Stimulated activated CD4-positive, alpha-beta T cell treated with anti-CD3 and anti-CD28 coated beads, Interleukin-12 subunit alpha, Interleukin-12 subunit beta, amount 100 ng/mL, for 4 hours (primary cell): ENCODE results near the gene TBX4.
"Not testable (repeated sequence)": the region's sequence is repeated elsewhere in the genome, so short reads cannot be mapped to it uniquely, and the experiment has no call there.

Experiments used
- DNase-seq: peaks from one replicate; pipeline ENCODE4 v3.0.0-alpha.2; 2020

The TBX4 gene

DNA sequence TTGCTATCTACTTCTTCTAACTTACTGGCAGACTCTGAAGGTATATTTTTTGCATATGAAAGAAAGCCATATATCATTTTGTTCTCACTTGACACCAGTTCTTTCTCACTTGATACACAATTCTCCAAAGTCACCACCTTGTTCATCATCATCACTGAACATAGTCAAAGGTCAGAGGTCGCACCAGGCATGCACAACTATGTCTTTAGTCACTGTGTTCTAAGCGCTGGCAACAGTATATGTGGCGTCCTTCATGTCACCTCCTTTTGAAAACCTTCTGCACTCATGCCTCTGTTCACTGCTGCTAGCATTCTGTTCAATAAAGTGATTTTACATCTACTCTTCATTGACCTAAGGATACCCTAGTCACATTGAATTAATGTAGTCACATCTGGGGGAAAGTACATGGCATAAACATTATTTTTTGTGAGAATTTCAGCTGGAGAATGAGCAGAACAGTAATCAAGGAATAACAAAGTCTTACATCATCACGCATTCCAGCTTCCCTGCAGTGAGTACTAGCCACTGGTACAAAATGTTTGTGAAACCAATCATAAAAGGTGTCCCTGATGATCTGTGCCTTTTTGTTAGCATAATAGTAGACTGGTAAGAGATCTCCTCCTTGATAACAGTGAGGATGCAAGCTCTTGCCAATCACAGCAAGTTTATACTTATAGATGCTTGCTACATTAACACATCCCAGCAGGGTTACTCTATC, 20.5 kb upstream of the TBX4 start:
- no peak for DNase-seq

DNA sequence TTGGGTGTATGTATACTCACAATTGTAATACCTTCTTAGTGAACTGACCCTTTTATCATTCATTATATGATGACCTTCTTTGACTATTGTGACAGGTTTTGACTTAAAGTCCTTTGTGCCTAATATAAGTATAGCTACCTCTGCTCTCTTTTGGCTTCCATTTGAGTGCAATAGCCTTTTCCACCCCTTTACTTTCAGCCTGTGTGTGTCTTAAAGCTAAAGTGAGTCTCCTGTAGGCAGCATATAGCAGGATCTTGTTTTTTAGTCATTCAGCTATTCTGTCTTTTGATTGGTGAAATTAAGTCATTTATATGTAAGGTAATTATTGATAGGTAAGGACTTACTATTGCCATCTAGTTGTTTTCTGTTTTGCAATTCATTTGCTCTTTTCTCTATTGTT, 15.9 kb upstream of the TBX4 start:
- DNase-seq = no peak

DNA sequence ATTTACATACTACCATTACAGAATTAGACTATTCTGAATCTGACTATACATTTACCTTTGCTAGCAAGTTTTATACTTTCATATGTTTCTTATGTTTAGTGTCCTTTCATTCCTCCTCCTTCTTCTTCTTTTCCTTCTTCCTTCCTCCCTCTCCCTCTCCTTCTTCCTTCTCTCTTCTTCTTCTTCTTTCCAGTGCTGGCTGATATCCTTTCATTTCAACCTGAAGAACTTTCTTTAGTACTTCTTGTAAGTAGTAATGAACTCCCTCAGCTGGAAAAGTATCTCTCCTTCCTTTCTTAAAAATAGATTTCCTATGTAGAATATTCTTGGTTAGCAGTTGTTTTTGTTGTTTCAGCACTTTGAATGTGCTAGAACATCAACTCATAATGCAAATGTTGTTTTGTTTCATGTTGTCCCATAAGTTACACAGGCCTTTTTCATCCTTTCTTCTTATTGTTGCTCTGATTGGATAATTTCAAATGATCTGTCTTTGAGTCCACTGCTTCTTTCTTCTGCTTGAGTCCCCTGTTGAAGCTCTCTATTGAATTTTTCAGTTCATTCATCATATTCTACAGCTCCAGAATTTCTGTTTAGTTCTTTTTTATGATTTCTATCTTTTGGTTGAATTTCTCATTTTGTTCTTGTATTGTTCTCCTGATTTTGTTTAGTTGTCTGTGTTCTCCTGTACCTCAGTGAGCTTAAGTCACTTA, 15.1 kb upstream of the TBX4 start:
- DNase-seq = no peak

GRCh38 chr17:61440697-61441096, 11.5 kb upstream of the TBX4 start:
- DNase-seq = no peak

DNA sequence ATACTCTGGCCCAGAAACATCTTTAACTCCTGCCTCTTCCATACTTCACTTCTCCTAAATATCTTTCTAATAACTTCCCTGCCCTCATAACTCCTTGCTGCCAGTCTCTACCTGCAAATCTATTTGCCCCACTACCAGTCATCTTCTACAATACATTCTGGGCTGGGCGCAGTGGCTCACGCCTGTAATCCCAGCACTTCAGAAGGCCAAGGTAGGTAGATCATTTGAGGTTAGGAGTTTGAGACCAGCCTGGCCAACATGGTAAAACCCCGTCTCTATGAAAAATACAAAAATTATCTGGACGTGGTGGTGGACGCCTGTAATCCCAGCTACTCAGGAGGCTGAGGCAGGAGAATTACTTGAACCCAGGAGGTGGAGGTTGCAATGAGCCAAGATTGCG, 10.7 kb upstream of the TBX4 start:
- not testable (repeated sequence) for DNase-seq

DNA sequence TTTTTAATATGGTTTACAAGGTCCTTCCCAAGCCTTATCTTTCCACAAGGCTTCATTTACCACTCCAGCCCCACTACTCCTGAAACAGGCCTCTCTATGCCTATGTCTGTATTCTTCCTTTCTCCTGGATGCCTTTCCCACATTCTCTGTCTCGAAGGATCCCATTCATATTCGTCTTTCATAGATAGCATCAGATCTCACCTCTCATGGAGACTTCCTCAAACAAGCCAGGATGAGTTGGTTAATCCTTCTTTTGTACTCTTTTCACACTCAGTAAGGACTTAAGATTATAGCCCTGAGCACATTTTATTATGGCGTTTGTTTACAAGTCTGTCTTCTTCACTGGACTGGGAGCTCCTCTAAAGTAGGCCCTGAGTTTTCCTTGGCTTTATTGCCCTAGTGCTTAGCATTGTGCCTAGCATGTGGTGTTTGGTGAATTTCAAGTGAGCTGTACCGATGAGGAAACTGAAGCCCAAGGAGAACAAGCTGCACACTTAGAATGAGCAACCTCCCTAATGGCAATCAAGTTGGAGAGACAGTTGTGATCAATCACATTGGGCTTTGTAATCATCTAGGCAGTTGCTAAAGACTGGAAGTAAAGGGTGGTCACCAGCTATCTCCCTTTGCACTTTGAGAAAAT, 10.0 kb upstream of the TBX4 start:
- DNase-seq = no peak

GRCh38 chr17:61442878-61443474, 9.2 kb upstream of the TBX4 start:
- no peak for DNase-seq

- DNase-seq = no peak
Measured at GRCh38 chr17:61443475-61443882, 8.7 kb upstream of the TBX4 start.

GRCh38 chr17:61444075-61444474, 8.1 kb upstream of the TBX4 start:
- no peak for DNase-seq

- DNase-seq = no peak
Measured at GRCh38 chr17:61444831-61445230, 7.4 kb upstream of the TBX4 start.

DNA sequence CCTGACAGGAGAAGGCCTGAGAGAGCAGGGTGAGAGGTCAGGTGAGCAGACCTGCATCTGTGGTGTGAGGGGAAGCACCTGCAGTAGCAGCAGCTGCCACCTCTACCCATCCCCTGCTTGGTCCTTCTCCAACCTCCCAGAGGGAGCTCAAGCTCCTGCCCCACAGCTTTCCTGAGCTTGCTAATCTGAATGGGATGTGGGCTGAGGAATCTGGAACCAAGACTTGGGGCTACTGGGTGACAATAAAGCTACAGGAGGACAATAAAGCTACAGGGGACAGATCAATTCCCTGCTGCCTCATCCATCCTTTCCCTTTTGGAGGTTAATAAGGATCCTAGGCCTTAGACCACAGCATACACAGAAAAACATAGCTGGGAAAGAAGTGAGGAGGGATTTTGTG, 4.9 kb upstream of the TBX4 start:
- no peak for DNase-seq

DNA sequence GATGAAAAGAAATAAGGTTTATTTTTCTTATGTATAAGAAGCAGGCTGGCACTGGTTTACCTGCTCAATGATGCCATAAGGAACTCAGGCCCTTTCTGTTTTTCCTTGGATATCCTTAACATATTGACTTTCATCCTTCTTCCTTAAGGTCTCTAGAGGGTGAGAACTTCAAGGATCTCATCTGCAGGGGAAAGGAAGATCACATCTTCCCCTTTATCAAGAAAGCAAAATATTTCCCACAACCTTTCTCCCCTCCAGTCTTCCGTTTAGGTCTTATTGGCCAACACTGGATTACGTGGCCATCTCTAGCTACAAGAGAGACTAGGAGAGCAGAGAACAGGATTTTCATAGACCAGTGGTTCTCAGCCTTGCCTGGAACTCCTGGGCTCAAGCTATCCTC, 4.2 kb upstream of the TBX4 start:
- DNase-seq = no peak

- not testable (repeated sequence) for DNase-seq
Measured at GRCh38 chr17:61449140-61449539, 3.1 kb upstream of the TBX4 start.

GRCh38 chr17:61449707-61450640, 2.2 kb upstream of the TBX4 start:
- DNase-seq = no peak

- DNase-seq = no peak
Measured at GRCh38 chr17:61450641-61451537, 1.3 kb upstream of the TBX4 start.

GRCh38 chr17:61451538-61452300, 503 bp upstream of the TBX4 start:
- no peak for DNase-seq

GRCh38 chr17:61453566-61454380, 1.6 kb downstream of the TBX4 start:
- no peak for DNase-seq

GRCh38 chr17:61454381-61455323, 2.4 kb downstream of the TBX4 start:
- no peak for DNase-seq
